ENCODE data around the gene BRD3. TPM values are rescaled to one million over a fixed set of nuclear protein-coding genes. Genes with fewer than 3 reads are reported as not detected.
"Not testable (repeated sequence)": the region's sequence is repeated elsewhere in the genome, so short reads cannot be mapped to it uniquely, and the experiment has no call there.

The BRD3 gene
- total RNA-seq: 10 to 100 TPM; 25.5 to 28.0 TPM
- long read RNA-seq, full-length matches to known transcripts: 2 of 24 reads
- long read RNA-seq, partial matches to known transcripts: 17 of 24 reads
- long read RNA-seq, other reads (novel, unspliced or antisense): 5 of 24 reads

DNA sequence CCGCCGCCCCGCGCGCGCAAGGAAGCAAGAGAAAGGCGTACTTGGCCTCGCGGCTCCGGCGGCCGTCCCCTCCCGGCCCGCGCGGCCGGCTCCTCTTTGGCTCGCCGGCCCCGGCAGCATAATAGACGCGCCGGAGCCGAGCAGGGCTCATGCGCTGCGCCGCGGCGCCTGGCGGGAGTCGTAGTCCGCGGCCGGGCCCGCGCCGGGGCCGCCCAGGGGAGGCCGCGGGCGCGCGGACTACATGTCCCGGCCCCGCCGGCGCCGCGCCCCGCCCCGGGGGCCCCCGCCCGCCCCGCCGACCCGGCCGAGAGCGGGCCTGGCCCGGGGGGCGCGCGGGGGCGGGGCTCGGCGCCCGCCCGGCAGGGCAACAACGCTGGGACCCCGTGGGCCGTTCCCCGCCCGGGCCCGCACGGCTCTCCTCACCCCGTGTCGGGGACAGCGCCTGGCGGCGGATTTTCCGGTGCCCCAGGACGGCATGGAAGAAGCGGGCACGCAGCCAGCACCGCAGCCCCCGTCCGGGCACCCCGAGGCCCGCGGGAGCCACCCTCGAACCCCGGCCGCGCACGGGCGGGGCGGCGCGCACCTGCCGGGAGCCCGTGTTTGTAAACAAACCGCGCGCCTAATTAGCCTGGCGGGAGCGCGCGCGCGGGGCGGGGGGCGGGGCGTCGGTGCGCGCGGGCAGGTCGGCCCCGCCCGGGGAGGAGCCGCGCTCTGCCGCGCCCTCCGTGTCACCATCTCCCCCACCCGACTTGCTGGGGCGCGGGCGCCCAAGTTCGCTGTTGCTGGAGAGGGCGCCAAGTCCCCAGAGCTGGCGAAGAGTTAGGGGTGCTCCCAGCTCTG is at the start of gene BRD3:
TSS of gene BRD3 (minus strand) at position 123 of the 840 bp plus-strand sequence. CDS start 14,549 bp downstream, outside the sequence.
- intact Hi-C loops (cut with DNase I): loop anchor here in 1 of 2 donors (5.0 to 10.0 kb wide), 2 partner anchors 41 to 67 kb away; partner anchors contain the start of genes BRD3OS and WDR5
- ATAC-seq: peak; percentile 88 to 91
- DNase-seq: peak; percentile 89

- intact Hi-C loops (cut with DNase I): no loop called here
- no peak for DNase-seq
- ATAC-seq: no peak
These were observed 44.7 kb upstream of the BRD3 start for GRCh38 chr9:134112561-134112960.

DNA sequence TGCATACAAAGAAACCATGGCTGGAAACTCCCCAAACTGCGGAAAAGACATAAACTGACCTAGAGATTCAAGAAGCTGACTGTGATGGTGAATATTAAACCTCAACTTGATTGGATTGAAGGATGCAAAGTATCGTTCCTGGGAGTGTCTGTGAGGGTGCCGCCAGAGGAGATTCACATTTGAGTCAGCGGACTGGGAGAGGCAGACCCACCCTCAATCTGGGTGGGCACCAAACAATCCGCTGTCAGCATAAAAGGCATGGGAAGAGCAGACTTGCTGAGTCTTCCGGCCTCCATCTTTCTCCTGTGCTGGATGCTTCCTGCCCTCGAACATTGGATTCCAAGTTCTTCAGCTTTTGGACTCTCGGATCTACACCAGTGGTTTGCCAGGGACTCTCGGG is 43.2 kb upstream of the BRD3 start:
- intact Hi-C loops (cut with DNase I): no loop called here
- ATAC-seq (no peak), DNase-seq (no peak)

- DNase-seq (no peak), ATAC-seq (no peak)
- intact Hi-C loops (cut with DNase I): no loop called here
These were observed 35.7 kb upstream of the BRD3 start for GRCh38 chr9:134103391-134103998.

GRCh38 chr9:134101623-134102149 is 33.9 kb upstream of the BRD3 start:
- intact Hi-C loops (cut with DNase I): no loop called here
- ATAC-seq: no peak
- no peak for DNase-seq

GRCh38 chr9:134101133-134101532 is 33.3 kb upstream of the BRD3 start:
- intact Hi-C loops (cut with DNase I); ATAC-seq; DNase-seq: not testable (repeated sequence)

- no peak for ATAC-seq
- no peak for DNase-seq
- intact Hi-C loops (cut with DNase I): no loop called here
These were observed 32.2 kb upstream of the BRD3 start for GRCh38 chr9:134100040-134100439.

DNA sequence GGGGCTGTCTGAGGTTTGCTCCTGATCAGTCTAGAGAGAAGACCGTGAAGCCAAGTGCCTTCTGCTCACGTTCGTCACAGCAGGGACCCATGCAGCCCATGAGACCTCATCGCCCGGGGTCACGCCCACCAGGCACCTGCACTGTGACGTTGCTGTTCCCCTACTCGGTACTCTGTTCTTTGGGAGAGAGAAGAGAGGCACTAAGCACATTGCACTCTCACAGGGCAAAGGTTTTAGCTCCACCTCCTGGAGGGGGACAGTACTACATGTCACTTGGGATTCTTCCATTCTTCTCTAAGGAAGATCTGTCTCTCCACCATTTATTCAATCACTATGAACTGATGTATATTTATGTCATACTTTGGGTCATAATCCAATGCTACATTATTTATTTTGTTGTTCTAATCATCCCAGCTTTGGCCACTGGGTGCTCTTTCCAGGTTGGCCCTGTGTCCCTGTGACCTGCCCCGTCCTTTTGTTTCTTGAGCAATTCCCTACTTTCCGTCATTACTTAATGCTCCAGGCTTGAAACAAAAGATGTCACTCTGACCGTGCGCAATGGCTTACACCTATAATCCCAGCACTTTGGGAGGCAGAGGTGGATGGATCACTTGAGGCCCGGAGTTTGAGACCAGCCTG is 31.4 kb upstream of the BRD3 start:
- intact Hi-C loops (cut with DNase I): no loop called here
- DNase-seq (no peak), ATAC-seq (peak in 1 of 2 donors; percentile 31)

DNA sequence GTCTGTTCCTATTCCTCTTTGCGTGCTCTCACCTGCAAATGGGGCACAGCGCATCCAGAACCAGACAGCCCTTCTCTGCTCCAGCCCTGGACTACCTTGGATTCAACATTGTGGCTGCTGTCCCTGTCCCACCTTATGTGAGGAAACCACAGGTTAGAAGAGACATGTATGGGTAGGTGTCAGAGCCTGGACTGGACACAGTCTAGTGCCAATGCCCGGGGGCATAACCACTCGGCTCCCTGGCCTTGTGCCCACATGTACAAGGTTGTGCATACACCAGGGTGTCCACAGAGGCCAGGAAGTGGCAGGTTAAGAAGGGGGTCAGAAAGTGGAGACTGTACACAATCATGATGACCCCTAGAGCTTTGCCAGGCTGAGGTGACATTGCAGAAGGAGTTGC is 22.1 kb upstream of the BRD3 start:
- no peak for ATAC-seq
- intact Hi-C loops (cut with DNase I): no loop called here
- DNase-seq: no peak

- intact Hi-C loops (cut with DNase I): no loop called here
- no peak for DNase-seq
- no peak for ATAC-seq
These were observed 20.4 kb upstream of the BRD3 start for GRCh38 chr9:134088063-134088725.

GRCh38 chr9:134085674-134086073 is 17.8 kb upstream of the BRD3 start:
- ATAC-seq (no peak), DNase-seq (no peak)
- intact Hi-C loops (cut with DNase I): no loop called here

- intact Hi-C loops (cut with DNase I): no loop called here
- ATAC-seq (no peak), DNase-seq (no peak)
These were observed 15.6 kb upstream of the BRD3 start for GRCh38 chr9:134083451-134083850.

DNA sequence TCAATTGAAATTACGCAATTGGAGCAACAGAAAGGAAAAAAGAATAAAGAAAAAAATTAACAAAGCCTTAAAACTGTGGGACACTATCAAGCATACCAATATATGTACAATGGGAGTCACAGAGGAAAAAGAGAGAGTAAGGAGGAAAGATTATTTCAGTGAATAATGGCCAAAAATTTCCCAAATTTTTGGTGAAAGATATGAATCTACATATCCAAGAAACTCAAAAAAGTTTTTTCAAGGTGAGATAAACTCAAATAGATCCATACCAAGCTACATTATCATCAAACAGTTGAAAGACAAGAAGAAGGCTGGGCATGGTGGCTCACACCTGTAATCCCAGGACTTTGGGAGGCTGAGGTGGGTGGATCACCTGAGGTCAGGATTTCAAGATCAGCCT is 8.8 kb upstream of the BRD3 start:
- no peak for ATAC-seq
- intact Hi-C loops (cut with DNase I): no loop called here

DNA sequence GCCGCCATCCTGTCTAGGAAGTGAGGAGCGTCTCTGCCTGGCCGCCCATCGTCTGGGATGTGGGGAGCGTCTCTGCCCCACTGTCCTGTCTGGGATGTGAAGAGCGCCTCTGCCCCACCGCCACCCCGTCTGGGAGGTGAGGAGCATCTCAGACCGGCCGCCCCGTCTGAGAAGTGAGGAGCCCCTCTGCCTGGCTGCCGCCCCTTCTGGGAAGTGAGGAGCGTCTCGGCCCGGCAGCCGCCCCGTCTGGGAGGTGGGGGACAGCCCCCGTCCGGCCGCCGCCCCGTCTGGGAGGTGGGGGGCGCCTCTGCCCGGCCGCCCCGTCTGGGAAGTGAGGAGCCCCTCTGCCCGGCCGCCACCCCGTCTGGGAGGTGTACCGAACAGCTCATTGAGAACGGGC is 7.9 kb upstream of the BRD3 start:
- DNase-seq; ATAC-seq; intact Hi-C loops (cut with DNase I): not testable (repeated sequence)

More for the DNA sequence above, 8.8 kb upstream of the BRD3 start:
- no peak for DNase-seq

DNA sequence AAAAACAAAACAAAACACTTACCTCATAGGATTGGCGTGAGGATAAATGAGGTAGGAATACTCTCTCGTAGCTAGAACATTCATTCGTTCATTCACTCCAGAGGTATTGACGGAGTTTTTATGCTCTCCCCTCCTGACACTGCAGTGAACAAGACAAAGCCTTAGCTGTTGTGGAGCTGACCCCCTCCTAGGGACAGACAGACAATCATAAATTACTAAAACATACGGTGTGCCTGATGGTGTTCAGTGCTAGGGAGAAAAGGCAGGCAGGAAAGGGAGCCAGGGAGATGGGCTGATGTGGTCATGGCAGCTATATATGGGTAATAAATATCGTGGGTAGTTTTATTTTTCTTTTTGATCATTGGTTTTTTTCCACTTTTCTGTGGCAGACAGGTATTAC is 5.7 kb upstream of the BRD3 start:
- DNase-seq: no peak
- intact Hi-C loops (cut with DNase I): no loop called here
- ATAC-seq: no peak

- ATAC-seq; DNase-seq; intact Hi-C loops (cut with DNase I): not testable (repeated sequence)
These were observed 4.9 kb upstream of the BRD3 start for GRCh38 chr9:134072683-134073082.

DNA sequence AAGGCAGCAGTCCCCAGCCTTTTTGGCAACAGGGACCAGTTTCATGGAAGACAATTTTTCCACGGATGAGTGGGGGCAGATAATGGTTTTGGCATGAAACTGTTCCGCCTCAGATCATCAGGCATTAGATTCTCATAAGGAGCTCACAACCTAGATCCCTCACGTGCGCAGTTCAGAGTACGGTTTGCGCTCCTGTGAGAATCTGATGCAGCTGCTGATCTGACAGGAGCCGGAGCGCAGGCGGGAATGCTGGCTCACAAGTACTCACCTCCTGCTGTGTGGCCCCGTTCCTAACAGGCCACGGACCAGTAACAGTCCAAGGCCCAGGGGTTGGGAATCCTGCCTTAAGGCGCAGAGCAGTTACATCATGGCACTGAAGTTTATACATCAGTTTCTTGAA is 3.3 kb upstream of the BRD3 start:
- intact Hi-C loops (cut with DNase I): no loop called here
- DNase-seq (no peak), ATAC-seq (no peak)

DNA sequence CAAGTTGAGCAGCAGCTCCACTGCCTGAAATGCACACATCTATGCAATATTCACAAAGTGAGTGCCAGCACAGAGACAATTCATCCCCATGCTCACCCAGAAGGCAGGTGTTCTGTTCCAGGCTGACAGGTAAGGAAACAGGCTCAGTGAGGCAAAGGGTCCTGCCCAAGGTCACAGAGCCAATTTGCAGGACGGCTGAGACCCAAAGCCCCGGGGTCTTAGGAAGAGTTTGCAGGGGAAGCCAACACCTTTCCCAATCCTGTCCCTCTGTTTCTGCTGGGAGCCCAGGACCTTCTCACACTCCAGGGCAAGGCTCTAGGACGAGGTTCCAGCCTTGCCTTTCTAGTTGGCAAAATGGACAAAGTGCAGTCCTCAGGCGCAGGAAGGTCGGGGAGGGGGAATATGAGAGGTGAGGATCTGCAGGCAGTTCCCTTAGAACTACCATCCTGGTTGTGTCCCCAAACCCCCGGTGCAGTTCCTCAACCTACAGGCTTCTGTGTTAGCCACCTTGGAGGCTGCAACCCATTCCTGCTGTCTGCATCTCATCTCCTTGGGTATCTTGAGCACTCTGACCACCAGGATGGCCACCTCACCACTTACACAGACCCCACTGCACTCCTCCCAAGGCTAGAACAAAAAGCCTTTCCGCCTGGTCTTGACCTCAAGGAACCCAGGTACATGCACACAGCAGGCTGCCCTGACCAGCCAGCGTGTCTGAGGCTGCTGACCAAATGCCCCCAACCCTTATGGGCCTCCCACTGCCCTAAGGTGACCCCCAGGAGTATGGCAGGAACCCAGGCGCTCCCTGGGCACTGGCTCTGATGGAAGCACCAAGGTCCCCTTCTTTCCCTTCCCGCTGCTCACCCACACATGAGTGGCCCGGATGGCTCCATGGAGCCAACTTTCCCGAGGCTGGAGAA is 1.9 kb upstream of the BRD3 start:
- intact Hi-C loops (cut with DNase I): loop anchor here in 1 of 2 donors (5.0 to 10.0 kb wide), 2 partner anchors 42 to 65 kb away; partner anchors contain the start of genes BRD3OS and WDR5
- DNase-seq: no peak
- ATAC-seq: no peak
